Neural cell (in vitro differentiated cells): ENCODE data around the gene ZNF585A. TPM values are rescaled to one million over a fixed set of nuclear protein-coding genes. Genes with fewer than 3 reads are reported as not detected.

ENCODE experiments used
- H2AFZ ChIP-seq: fragments of 200-600, 300-800 bp; sonication (generic), shearing (Covaris generic); 2 replicates; pipeline ENCODE4 v1.6.0; 2014; ENCODE audit warnings: low read depth, mild to moderate bottlenecking, antibody characterized with exemption, low read length, moderate library complexity
- H3F3A ChIP-seq: fragments of 200-600 bp; shearing (Covaris generic); 2 replicates; pipeline ENCODE4 v1.6.1; 2016; ENCODE audit warnings: mild to moderate bottlenecking, moderate library complexity, mixed read lengths, antibody characterized with exemption, low read length; ENCODE audit not compliant: insufficient read depth, poor library complexity, severe bottlenecking
- H3K27ac ChIP-seq: fragments of 200-600, 300-800 bp; sonication (generic), shearing (Covaris generic); 2 replicates; pipeline ENCODE4 v1.5.1; 2014; ENCODE audit warnings: mild to moderate bottlenecking, low read length, moderate library complexity
- H3K27me3 ChIP-seq: fragments of 300-800, 200-600 bp; sonication (generic), shearing (Covaris generic); 2 replicates; pipeline ENCODE4 v1.6.0; 2014; ENCODE audit warnings: mild to moderate bottlenecking, low read depth, low read length, moderate library complexity; ENCODE audit not compliant: insufficient read depth
- H3K36me3 ChIP-seq: fragments of 300-800, 200-600 bp; sonication (generic), shearing (Covaris generic); 2 replicates; pipeline ENCODE4 v1.5.1; 2014; ENCODE audit warnings: mild to moderate bottlenecking, antibody characterized with exemption, low read length, moderate library complexity; ENCODE audit not compliant: insufficient read depth
- H3K4me2 ChIP-seq: fragments of 300-800, 200-600 bp; sonication (generic), shearing (Covaris generic); 2 replicates; pipeline ENCODE4 v1.6.0; 2014; ENCODE audit warnings: mild to moderate bottlenecking, low read length
- H3K4me3 ChIP-seq: fragments of 300-800, 200-600 bp; sonication (generic), shearing (Covaris generic); 2 replicates; pipeline ENCODE4 v1.5.1; 2014; ENCODE audit warnings: mild to moderate bottlenecking, low read length, moderate library complexity
- H3K79me2 ChIP-seq: fragments of 200-600 bp; shearing (Covaris generic); replicated peaks from 2 replicates; pipeline ENCODE4 v1.6.0; 2014; ENCODE audit warnings: mild to moderate bottlenecking, low read length, moderate library complexity; ENCODE audit not compliant: insufficient read depth
- H3K9ac ChIP-seq: fragments of 300-800, 200-600 bp; sonication (generic), shearing (Covaris generic); 2 replicates; pipeline ENCODE4 v1.6.1; 2016; ENCODE audit warnings: mild to moderate bottlenecking, low read length, mixed read lengths
- H3K9me2 ChIP-seq: fragments of 200-600 bp; shearing (Covaris generic); 2 replicates; pipeline ENCODE4 v1.6.1; 2016; ENCODE audit warnings: mild to moderate bottlenecking, low read length, mixed read lengths; ENCODE audit not compliant: insufficient read depth
- H3K9me3 ChIP-seq: fragments of 200-600, 300-800 bp; sonication (generic), shearing (Covaris generic); 2 replicates; pipeline ENCODE4 v1.6.1; 2016; ENCODE audit warnings: mild to moderate bottlenecking, mixed run types, low read length, moderate library complexity, mixed read lengths
- H4K20me1 ChIP-seq: fragments of 200-600 bp; shearing (Covaris generic); 2 replicates; pipeline ENCODE4 v1.6.1; 2016; ENCODE audit warnings: mild to moderate bottlenecking, mixed run types; ENCODE audit not compliant: insufficient read depth
- CTCF ChIP-seq: fragments of 450-650 bp; IDR thresholded peaks from 2 replicates; pipeline ENCODE4 v1.5.1; 2014; ENCODE audit warnings: antibody characterized with exemption, mild to moderate bottlenecking, moderate library complexity; ENCODE audit not compliant: poor library complexity, severe bottlenecking
- EP300 ChIP-seq: fragments of 450-650 bp; conservative IDR thresholded peaks from 2 replicates; pipeline ENCODE4 v1.6.1; 2014; ENCODE audit warnings: antibody characterized with exemption, mild to moderate bottlenecking, moderate library complexity; ENCODE audit not compliant: poor library complexity, severe bottlenecking
- EZH2 ChIP-seq: fragments of 200-600, 300-800 bp; shearing (Covaris generic), sonication (generic); IDR thresholded peaks from 2 replicates; pipeline ENCODE4 v1.6.1; 2014; ENCODE audit warnings: antibody characterized with exemption, low read length, borderline replicate concordance, mild to moderate bottlenecking; ENCODE audit not compliant: insufficient read depth, poor library complexity, severe bottlenecking
- MXI1 ChIP-seq: fragments of 450-650 bp; conservative IDR thresholded peaks from 2 replicates; pipeline ENCODE4 v1.6.1; 2014; ENCODE audit warnings: antibody characterized with exemption, mild to moderate bottlenecking; ENCODE audit not compliant: poor library complexity, severe bottlenecking
- POLR2AphosphoS5 ChIP-seq: IDR thresholded peaks from 2 replicates; pipeline ENCODE4 v1.6.1; 2012
- RAD21 ChIP-seq: fragments of 450-650 bp; conservative IDR thresholded peaks from 2 replicates; pipeline ENCODE4 v1.6.1; 2014; ENCODE audit warnings: antibody characterized with exemption, mild to moderate bottlenecking, moderate library complexity
- REST ChIP-seq: IDR thresholded peaks from 2 replicates; pipeline ENCODE4 v1.6.1; 2012; ENCODE audit warnings: borderline replicate concordance
- SMC3 ChIP-seq: fragments of 450-650 bp; conservative IDR thresholded peaks from 2 replicates; pipeline ENCODE4 v1.6.1; 2014; ENCODE audit warnings: antibody characterized with exemption, mild to moderate bottlenecking, moderate library complexity; ENCODE audit not compliant: poor library complexity
- TAF1 ChIP-seq: IDR thresholded peaks from 2 replicates; pipeline ENCODE4 v1.6.1; 2012; ENCODE audit warnings: low read depth
- polyA plus RNA-seq: library from polyadenylated mRNA; depleted of rRNA; stranded (reverse); fragments of >200 nt; gene quantifications from 2 replicates; pipeline ENCODE4 v1.2.3, GENCODE V29; 2014

The ZNF585A gene
- polyA plus RNA-seq, 1 donor from 2014 or later = 26.3 TPM

DNA sequence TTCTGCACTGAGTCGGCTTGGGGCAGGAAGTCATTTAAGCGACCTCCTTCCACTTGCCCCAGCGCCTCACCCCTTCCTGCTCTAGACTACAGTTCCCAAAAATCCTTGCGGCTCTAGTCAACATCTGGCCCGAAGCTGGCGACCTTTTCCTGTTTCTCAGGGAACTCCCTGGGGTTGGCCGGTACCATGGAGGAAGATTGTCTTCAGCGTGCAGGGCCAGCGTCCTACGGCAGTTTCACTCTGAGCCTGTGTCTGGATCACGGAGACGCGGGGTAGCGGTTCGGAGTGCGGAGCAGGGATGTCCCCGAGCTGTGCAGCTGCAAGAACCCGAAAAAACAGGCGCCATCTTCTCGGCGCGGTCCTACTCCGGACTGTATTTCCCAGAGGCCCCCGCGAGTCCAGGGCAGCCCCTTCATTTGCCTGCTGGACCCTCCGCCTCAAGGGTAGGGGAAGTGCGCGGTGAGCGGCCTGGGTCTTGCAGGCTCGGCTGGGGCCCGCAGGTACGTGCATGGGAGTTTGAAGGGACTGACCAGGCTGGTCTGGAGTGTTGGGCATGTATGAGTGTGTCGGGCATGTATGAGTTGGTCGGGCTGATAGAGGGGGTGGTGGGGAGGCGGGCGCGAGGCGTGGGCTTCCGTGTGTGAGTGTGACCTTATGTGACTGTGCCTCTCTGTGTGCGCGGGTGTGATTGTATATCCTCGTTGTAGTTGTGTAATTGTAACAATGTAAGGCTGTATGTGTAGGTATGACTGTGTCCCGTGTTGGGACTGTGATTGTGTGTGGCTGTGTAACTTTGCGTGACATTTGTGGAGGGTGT is 45.5 kb upstream of the ZNF585A start, which contains the start of gene ZNF383:
Gene ZNF383 (plus strand): TSS at position 440 of the 817 bp plus-strand sequence. CDS start 12,240 bp downstream, outside the sequence.
- Histone ChIP-seq H3K9me2 (no peaks in the 10 kb centered on the region), H3K79me2 (peaks cover 9% of the 10 kb centered on the region), H3K4me3 (peak within 1 kb of the TSS; percentile 88), H3K27me3 (no peaks in the 10 kb centered on the region), H4K20me1 (no peaks in the 10 kb centered on the region), H3K9ac (peak within 1 kb of the TSS; percentile 87), H3F3A (no peaks in the 10 kb centered on the region), H3K36me3 (no peaks in the 10 kb centered on the region), H3K9me3 (no peaks in the 10 kb centered on the region), H3K27ac (peak within 1 kb of the TSS; percentile 87), H3K4me2 (peak within 1 kb of the TSS; percentile 95), H2AFZ (peak within 1 kb of the TSS; percentile 100)
- TF ChIP-seq REST (peak; percentile 59), TAF1 (peak; percentile 68), MXI1 (peak; percentile 71), POLR2AphosphoS5 (peak; percentile 77), EZH2 (no peak)

GRCh38 chr19:37217480-37217774 is 44.9 kb upstream of the ZNF585A start:
- Histone ChIP-seq H3K27ac (peak overlapping the region; percentile 87), H3K79me2 (peaks cover 9% of the 10 kb centered on the region), H3K36me3 (no peaks in the 10 kb centered on the region), H2AFZ (peak overlapping the region; percentile 100), H3K4me3 (peak overlapping the region; percentile 88), H3K9me3 (no peaks in the 10 kb centered on the region), H4K20me1 (no peaks in the 10 kb centered on the region), H3K27me3 (no peaks in the 10 kb centered on the region), H3K9ac (peak overlapping the region; percentile 87), H3K9me2 (no peaks in the 10 kb centered on the region), H3K4me2 (peak overlapping the region; percentile 50), H3F3A (no peaks in the 10 kb centered on the region)
- TF ChIP-seq POLR2AphosphoS5 = no peak
- TF ChIP-seq CTCF = no peak
- no peak for TF ChIP-seq EP300
- no peak for TF ChIP-seq MXI1
- no peak for TF ChIP-seq RAD21
- no peak for TF ChIP-seq REST
- no peak for TF ChIP-seq TAF1
- no peak for TF ChIP-seq SMC3
- no peak for TF ChIP-seq EZH2
